Inferior parietal cortex (tissue), 1 donor: ENCODE data around the gene TGFBI.

ENCODE experiments used
- DNase-seq: peaks from one replicate; pipeline ENCODE4 v3.0.0-alpha.2; 2016; ENCODE audit errors: extremely low spot score

TGFBI gene

GRCh38 chr5:136001466-136001981 lies 27.3 kb upstream of the TGFBI start:
- no peak for DNase-seq

GRCh38 chr5:136004436-136004835 lies 24.4 kb upstream of the TGFBI start:
- DNase-seq, result no peak

- DNase-seq, result no peak
Observed at GRCh38 chr5:136005476-136005875, 23.3 kb upstream of the TGFBI start.

GRCh38 chr5:136006164-136006563 lies 22.6 kb upstream of the TGFBI start:
- DNase-seq, result no peak

GRCh38 chr5:136006761-136007251 lies 22.0 kb upstream of the TGFBI start:
- no peak for DNase-seq

GRCh38 chr5:136007271-136007670 lies 21.5 kb upstream of the TGFBI start:
- DNase-seq, result no peak

GRCh38 chr5:136011414-136012001 lies 17.3 kb upstream of the TGFBI start:
- DNase-seq, result no peak

GRCh38 chr5:136012041-136012804 lies 16.6 kb upstream of the TGFBI start:
- DNase-seq, result no peak

- DNase-seq, result no peak
Observed at GRCh38 chr5:136013559-136013958, 15.2 kb upstream of the TGFBI start.

GRCh38 chr5:136014049-136015002 lies 14.5 kb upstream of the TGFBI start:
- no peak for DNase-seq

GRCh38 chr5:136015003-136015375 lies 13.8 kb upstream of the TGFBI start:
- no peak for DNase-seq

- no peak for DNase-seq
Observed at GRCh38 chr5:136015966-136016650, 12.7 kb upstream of the TGFBI start.

GRCh38 chr5:136016945-136017530 lies 11.8 kb upstream of the TGFBI start:
- peak; percentile 25 for DNase-seq

GRCh38 chr5:136018814-136019783 lies 9.7 kb upstream of the TGFBI start:
- no peak for DNase-seq

GRCh38 chr5:136020001-136020382 lies 8.8 kb upstream of the TGFBI start:
- no peak for DNase-seq

- no peak for DNase-seq
Observed at GRCh38 chr5:136020383-136021015, 8.3 kb upstream of the TGFBI start.

- DNase-seq, result no peak
Observed at GRCh38 chr5:136021016-136021405, 7.8 kb upstream of the TGFBI start.

GRCh38 chr5:136022965-136023364 lies 5.8 kb upstream of the TGFBI start:
- DNase-seq, result no peak

- DNase-seq, result no peak
Observed at GRCh38 chr5:136023958-136024541, 4.7 kb upstream of the TGFBI start.
